Gastrocnemius medialis (tissue), 4 donors: ENCODE measurements around the gene PODN.

Source experiments
- POLR2A ChIP-seq, 2 donors: fragments of 450-650 bp; IDR thresholded peaks; one replicate each; pipeline ENCODE4 v1.6.1; 2017; ENCODE audit warnings: antibody characterized with exemption in 2 of 2, mild to moderate bottlenecking in 2 of 2, moderate library complexity in 2 of 2
- TF ChIP-seq, protein P1 (sequence below), 5 experiments: fragments of 450-650 bp in 3 of 5; fragments of 200-600 bp in 2 of 5; sonication (generic) in 2 of 5; IDR thresholded peaks in 4 of 5; conservative IDR thresholded peaks in 1 of 5; 1 replicate in 4 of 5; 2 replicates in 1 of 5; pipeline ENCODE4 v1.5.1; 2016 to 2019; ENCODE audit warnings: antibody characterized with exemption in 5 of 5, mild to moderate bottlenecking in 3 of 5, moderate library complexity in 3 of 5

DNA sequence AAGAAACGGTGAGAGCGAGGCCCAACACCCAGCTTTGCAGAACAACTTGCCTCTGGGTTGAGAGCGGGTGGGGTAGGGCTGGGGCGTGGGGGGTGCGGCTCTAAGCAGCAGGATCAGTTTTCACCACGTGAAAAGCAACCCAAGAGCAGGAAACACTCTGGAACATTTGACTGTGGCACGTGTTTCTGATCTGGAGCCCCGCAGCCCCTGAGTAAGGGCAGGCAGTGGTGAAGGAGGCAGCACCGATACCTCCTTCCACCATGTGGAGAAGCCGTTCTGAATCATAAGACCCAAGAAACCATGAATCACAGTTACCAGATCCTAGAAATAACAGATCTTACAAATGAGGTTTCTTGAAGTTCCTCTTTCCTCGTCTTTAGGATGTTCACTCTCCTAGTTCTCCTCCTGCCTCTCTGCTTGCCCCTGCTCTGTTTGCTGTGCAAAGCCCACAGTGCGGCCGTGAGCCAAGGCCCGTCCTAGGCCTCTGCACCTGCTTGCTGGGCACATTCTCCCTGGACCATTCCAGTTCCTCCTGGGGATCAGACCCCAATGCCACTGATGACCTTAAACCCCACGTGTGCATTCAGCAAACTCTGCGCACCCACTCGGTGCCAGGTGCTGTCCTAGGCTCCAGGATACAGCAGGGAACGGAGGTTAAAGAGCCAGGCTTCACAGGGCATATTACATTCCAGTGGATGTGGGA is 48.5 kb downstream of the PODN start:
- TF ChIP-seq, protein P1, sequence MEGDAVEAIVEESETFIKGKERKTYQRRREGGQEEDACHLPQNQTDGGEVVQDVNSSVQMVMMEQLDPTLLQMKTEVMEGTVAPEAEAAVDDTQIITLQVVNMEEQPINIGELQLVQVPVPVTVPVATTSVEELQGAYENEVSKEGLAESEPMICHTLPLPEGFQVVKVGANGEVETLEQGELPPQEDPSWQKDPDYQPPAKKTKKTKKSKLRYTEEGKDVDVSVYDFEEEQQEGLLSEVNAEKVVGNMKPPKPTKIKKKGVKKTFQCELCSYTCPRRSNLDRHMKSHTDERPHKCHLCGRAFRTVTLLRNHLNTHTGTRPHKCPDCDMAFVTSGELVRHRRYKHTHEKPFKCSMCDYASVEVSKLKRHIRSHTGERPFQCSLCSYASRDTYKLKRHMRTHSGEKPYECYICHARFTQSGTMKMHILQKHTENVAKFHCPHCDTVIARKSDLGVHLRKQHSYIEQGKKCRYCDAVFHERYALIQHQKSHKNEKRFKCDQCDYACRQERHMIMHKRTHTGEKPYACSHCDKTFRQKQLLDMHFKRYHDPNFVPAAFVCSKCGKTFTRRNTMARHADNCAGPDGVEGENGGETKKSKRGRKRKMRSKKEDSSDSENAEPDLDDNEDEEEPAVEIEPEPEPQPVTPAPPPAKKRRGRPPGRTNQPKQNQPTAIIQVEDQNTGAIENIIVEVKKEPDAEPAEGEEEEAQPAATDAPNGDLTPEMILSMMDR (IDR thresholded peaks at IDR 0.05 in 4 of 5, conservative IDR thresholded peaks at IDR 0.05 in 1 of 5), result no peak
- TF ChIP-seq POLR2A (IDR thresholded peaks at IDR 0.05), result no peak
